Central memory CD8-positive, alpha-beta T cell (primary cell): Measurements from ENCODE around the gene S100A8.
"Not testable (repeated sequence)": the region's sequence is repeated elsewhere in the genome, so short reads cannot be mapped to it uniquely, and the experiment has no call there.

Experiments used
- ATAC-seq: fragments of 150-1000 bp; cut with Tn5 transposase; replicated peaks from 2 replicates; pipeline ENCODE4 v1.10.0; 2022; ENCODE audit warnings: mild to moderate bottlenecking, moderate FRiP score, moderate number of reproducible peaks; ENCODE audit not compliant: poor library complexity, severe bottlenecking; ENCODE audit errors: extremely low read depth
- DNase-seq, 2 donors: peaks; one replicate each; pipeline ENCODE4 v3.0.0; 2021; ENCODE audit warnings: low spot score in 2 of 2
- H3K27ac Mint-ChIP-seq: one replicate; pipeline ENCODE4 v1.8.0; 2022; ENCODE audit warnings: low read depth, mild to moderate bottlenecking, moderate library complexity, mixed read lengths
- H3K27me3 Mint-ChIP-seq: one replicate; pipeline ENCODE4 v1.8.0; 2022; ENCODE audit warnings: mixed read lengths
- H3K36me3 Mint-ChIP-seq: one replicate; pipeline ENCODE4 v1.8.0; 2022; ENCODE audit warnings: mild to moderate bottlenecking, moderate library complexity, mixed read lengths; ENCODE audit not compliant: insufficient read depth
- H3K4me1 Mint-ChIP-seq: one replicate; pipeline ENCODE4 v1.8.0; 2022; ENCODE audit warnings: mixed read lengths
- H3K4me3 Mint-ChIP-seq: one replicate; pipeline ENCODE4 v1.8.0; 2022; ENCODE audit warnings: mild to moderate bottlenecking, moderate library complexity, mixed read lengths
- H3K9me3 Mint-ChIP-seq: one replicate; pipeline ENCODE4 v1.8.0; 2022; ENCODE audit warnings: mixed read lengths

S100A8 gene

GRCh38 chr1:153428791-153429190 is 37.9 kb upstream of the S100A8 start:
- DNase-seq (peak in 1 of 2 donors; percentile 2), ATAC-seq (no peak)
- peaks cover 93% of the 10 kb centered on the region for H3K27me3 Mint-ChIP-seq
- no peak overlapping the region for H3K27ac Mint-ChIP-seq
- H3K9me3 Mint-ChIP-seq: no peaks in the 10 kb centered on the region
- H3K4me3 Mint-ChIP-seq: no peak overlapping the region
- H3K36me3 Mint-ChIP-seq: peaks cover 1% of the 10 kb centered on the region
- no peaks in the 10 kb centered on the region for H3K4me1 Mint-ChIP-seq

GRCh38 chr1:153428073-153428638 is 37.3 kb upstream of the S100A8 start:
- Mint-ChIP-seq H3K27ac (no peak overlapping the region), H3K4me1 (no peaks in the 10 kb centered on the region), H3K9me3 (no peaks in the 10 kb centered on the region), H3K27me3 (peaks cover 92% of the 10 kb centered on the region), H3K4me3 (no peak overlapping the region), H3K36me3 (peaks cover 1% of the 10 kb centered on the region)
- ATAC-seq (no peak), DNase-seq (no peak)

- no peaks in the 10 kb centered on the region for H3K4me1 Mint-ChIP-seq
- H3K9me3 Mint-ChIP-seq: no peaks in the 10 kb centered on the region
- DNase-seq: no peak
- no peak for ATAC-seq
- H3K36me3 Mint-ChIP-seq: peaks cover 1% of the 10 kb centered on the region
- H3K27me3 Mint-ChIP-seq: peaks cover 79% of the 10 kb centered on the region
- no peak overlapping the region for H3K27ac Mint-ChIP-seq
- no peak overlapping the region for H3K4me3 Mint-ChIP-seq
These were observed 35.9 kb upstream of the S100A8 start for GRCh38 chr1:153426809-153427208.

GRCh38 chr1:153422450-153423068 is 31.7 kb upstream of the S100A8 start:
- Mint-ChIP-seq H3K27me3 (peaks cover 82% of the 10 kb centered on the region), H3K27ac (no peak overlapping the region), H3K9me3 (no peaks in the 10 kb centered on the region), H3K4me1 (no peaks in the 10 kb centered on the region), H3K4me3 (no peak overlapping the region), H3K36me3 (peaks cover 4% of the 10 kb centered on the region)
- ATAC-seq: no peak
- peak; percentile 40 to 42 for DNase-seq

GRCh38 chr1:153420306-153420705 is 29.4 kb upstream of the S100A8 start:
- DNase-seq: no peak
- ATAC-seq: no peak
- no peaks in the 10 kb centered on the region for H3K9me3 Mint-ChIP-seq
- H3K27ac Mint-ChIP-seq: no peak overlapping the region
- H3K4me1 Mint-ChIP-seq: no peaks in the 10 kb centered on the region
- peaks cover 4% of the 10 kb centered on the region for H3K36me3 Mint-ChIP-seq
- peaks cover 62% of the 10 kb centered on the region for H3K27me3 Mint-ChIP-seq
- no peak overlapping the region for H3K4me3 Mint-ChIP-seq

- not testable (repeated sequence) for DNase-seq
These were observed 28.5 kb upstream of the S100A8 start for GRCh38 chr1:153419436-153419793.

GRCh38 chr1:153418758-153419435 is 28.0 kb upstream of the S100A8 start:
- not testable (repeated sequence) for DNase-seq, H3K36me3 Mint-ChIP-seq, H3K4me3 Mint-ChIP-seq, ATAC-seq, H3K4me1 Mint-ChIP-seq, H3K9me3 Mint-ChIP-seq, H3K27ac Mint-ChIP-seq
- H3K27me3 Mint-ChIP-seq: peaks cover 48% of the 10 kb centered on the region

More at GRCh38 chr1:153419436-153419793, 28.5 kb upstream of the S100A8 start:
- H3K4me1 Mint-ChIP-seq, H3K4me3 Mint-ChIP-seq, H3K27ac Mint-ChIP-seq, H3K9me3 Mint-ChIP-seq, H3K36me3 Mint-ChIP-seq, ATAC-seq: not testable (repeated sequence)
- peaks cover 53% of the 10 kb centered on the region for H3K27me3 Mint-ChIP-seq

- no peaks in the 10 kb centered on the region for H3K9me3 Mint-ChIP-seq
- H3K36me3 Mint-ChIP-seq: peaks cover 2% of the 10 kb centered on the region
- H3K4me1 Mint-ChIP-seq: no peaks in the 10 kb centered on the region
- no peak overlapping the region for H3K27ac Mint-ChIP-seq
- DNase-seq (no peak), ATAC-seq (no peak)
- H3K4me3 Mint-ChIP-seq: no peak overlapping the region
- H3K27me3 Mint-ChIP-seq: peaks cover 42% of the 10 kb centered on the region
These were observed 26.4 kb upstream of the S100A8 start for GRCh38 chr1:153417136-153417888.

GRCh38 chr1:153415850-153416570 is 25.1 kb upstream of the S100A8 start, which contains the start of gene S100A7A:
Gene S100A7A, plus strand, starts transcription at chr1:153416520. Its CDS starts 1,563 bp downstream, at chr1:153418083.
- no peaks in the 10 kb centered on the region for H3K4me1 Mint-ChIP-seq
- ATAC-seq (no peak), DNase-seq (no peak)
- H3K27me3 Mint-ChIP-seq: peaks cover 46% of the 10 kb centered on the region
- no peak within 1 kb of the TSS for H3K27ac Mint-ChIP-seq
- H3K36me3 Mint-ChIP-seq: peaks cover 2% of the 10 kb centered on the region
- no peak within 1 kb of the TSS for H3K4me3 Mint-ChIP-seq
- H3K9me3 Mint-ChIP-seq: no peaks in the 10 kb centered on the region

GRCh38 chr1:153413961-153414360 is 23.1 kb upstream of the S100A8 start:
- not testable (repeated sequence) for DNase-seq, H3K36me3 Mint-ChIP-seq, H3K4me1 Mint-ChIP-seq, ATAC-seq, H3K27ac Mint-ChIP-seq, H3K9me3 Mint-ChIP-seq, H3K4me3 Mint-ChIP-seq
- H3K27me3 Mint-ChIP-seq: peaks cover 46% of the 10 kb centered on the region

- peak in 1 of 2 donors; percentile 8 for DNase-seq
- H3K4me3 Mint-ChIP-seq, ATAC-seq, H3K27ac Mint-ChIP-seq, H3K4me1 Mint-ChIP-seq, H3K36me3 Mint-ChIP-seq, H3K9me3 Mint-ChIP-seq: not testable (repeated sequence)
- H3K27me3 Mint-ChIP-seq: peaks cover 67% of the 10 kb centered on the region
These were observed 16.4 kb upstream of the S100A8 start for GRCh38 chr1:153407274-153407673.
